Endothelial cell (in vitro differentiated cells): ENCODE measurements around the gene GSE1. TPM values are rescaled to one million over a fixed set of nuclear protein-coding genes. Genes with fewer than 3 reads are reported as not detected.

ENCODE experiments used
- DNase-seq: peaks from one replicate; pipeline ENCODE4 v3.0.0; 2021; ENCODE audit warnings: low spot score
- H3K27ac Mint-ChIP-seq: one replicate; pipeline ENCODE4 v1.8.0; 2021; ENCODE audit warnings: mixed read lengths, inconsistent platforms; ENCODE audit not compliant: unreplicated experiment
- H3K27me3 Mint-ChIP-seq: one replicate; pipeline ENCODE4 v1.8.0; 2021; ENCODE audit warnings: mild to moderate bottlenecking, moderate library complexity, mixed read lengths, inconsistent platforms; ENCODE audit not compliant: unreplicated experiment
- H3K36me3 Mint-ChIP-seq: one replicate; pipeline ENCODE4 v1.8.0; 2021; ENCODE audit warnings: mild to moderate bottlenecking, low read depth, mixed read lengths, inconsistent platforms; ENCODE audit not compliant: unreplicated experiment
- H3K4me1 Mint-ChIP-seq: one replicate; pipeline ENCODE4 v1.8.0; 2021; ENCODE audit warnings: mild to moderate bottlenecking, mixed read lengths, inconsistent platforms; ENCODE audit not compliant: unreplicated experiment
- H3K4me3 Mint-ChIP-seq: one replicate; pipeline ENCODE4 v1.8.0; 2021; ENCODE audit warnings: mild to moderate bottlenecking, mixed read lengths, inconsistent platforms; ENCODE audit not compliant: unreplicated experiment
- H3K9me3 Mint-ChIP-seq: one replicate; pipeline ENCODE4 v1.8.0; 2021; ENCODE audit warnings: mixed read lengths, inconsistent platforms; ENCODE audit not compliant: unreplicated experiment
- total RNA-seq: library from RNA; stranded (reverse); fragmentation: NEBNext Ultra II Directional; extraction: Animal tissue kit (Norgen Biotek cat#: 25700); gene quantifications from one replicate; pipeline ENCODE4 v1.2.1, GENCODE V29; 2021; ENCODE audit not compliant: unreplicated experiment
- TF ChIP-seq, protein P1 (sequence below): fragments of 200-600 bp; sonication (generic); IDR thresholded peaks from one replicate; pipeline ENCODE4 v1.5.0; 2021; ENCODE audit warnings: antibody characterized with exemption; ENCODE audit not compliant: unreplicated experiment

The GSE1 gene
- total RNA-seq, 1 donor from 2014 or later, result 23.9 TPM

DNA sequence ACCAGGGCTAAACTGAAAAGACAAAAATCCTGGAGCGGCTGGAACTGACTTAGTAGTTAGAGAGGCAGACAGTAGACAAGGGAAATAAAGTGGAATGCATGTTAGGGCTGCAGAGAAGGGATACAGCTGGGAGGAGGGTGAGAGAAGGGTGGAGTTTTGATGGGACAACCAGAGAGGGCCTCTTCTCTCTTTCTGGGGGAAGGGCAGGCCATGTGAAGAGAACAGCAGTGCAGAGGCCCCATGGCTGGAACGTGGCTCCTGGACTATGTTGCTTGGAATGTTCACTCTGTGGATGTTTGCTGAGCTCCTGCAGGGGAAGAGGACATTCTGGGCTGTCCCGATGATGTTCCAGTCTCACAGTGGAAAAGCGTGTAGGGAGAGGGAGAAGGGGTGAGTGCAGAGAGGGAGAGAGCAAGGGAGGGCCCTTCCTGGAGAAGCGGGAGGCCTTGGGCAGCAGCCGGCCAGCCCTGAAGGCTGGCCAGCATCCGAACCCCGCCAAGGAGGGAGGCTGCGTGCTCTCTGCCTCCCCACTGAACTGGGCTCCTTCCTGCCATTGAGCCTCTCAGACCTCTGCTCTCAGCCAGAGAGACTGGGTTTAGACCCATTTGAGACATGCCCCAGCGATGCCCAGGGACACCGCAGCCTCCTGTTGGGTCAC, 33.1 kb upstream of the GSE1 start:
- no peak for DNase-seq
- TF ChIP-seq, protein P1, sequence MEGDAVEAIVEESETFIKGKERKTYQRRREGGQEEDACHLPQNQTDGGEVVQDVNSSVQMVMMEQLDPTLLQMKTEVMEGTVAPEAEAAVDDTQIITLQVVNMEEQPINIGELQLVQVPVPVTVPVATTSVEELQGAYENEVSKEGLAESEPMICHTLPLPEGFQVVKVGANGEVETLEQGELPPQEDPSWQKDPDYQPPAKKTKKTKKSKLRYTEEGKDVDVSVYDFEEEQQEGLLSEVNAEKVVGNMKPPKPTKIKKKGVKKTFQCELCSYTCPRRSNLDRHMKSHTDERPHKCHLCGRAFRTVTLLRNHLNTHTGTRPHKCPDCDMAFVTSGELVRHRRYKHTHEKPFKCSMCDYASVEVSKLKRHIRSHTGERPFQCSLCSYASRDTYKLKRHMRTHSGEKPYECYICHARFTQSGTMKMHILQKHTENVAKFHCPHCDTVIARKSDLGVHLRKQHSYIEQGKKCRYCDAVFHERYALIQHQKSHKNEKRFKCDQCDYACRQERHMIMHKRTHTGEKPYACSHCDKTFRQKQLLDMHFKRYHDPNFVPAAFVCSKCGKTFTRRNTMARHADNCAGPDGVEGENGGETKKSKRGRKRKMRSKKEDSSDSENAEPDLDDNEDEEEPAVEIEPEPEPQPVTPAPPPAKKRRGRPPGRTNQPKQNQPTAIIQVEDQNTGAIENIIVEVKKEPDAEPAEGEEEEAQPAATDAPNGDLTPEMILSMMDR, result no peak
- H3K27me3 Mint-ChIP-seq, result peaks cover 16% of the 10 kb centered on the region
- H3K4me1 Mint-ChIP-seq, result peaks cover 30% of the 10 kb centered on the region
- H3K36me3 Mint-ChIP-seq, result peaks cover 3% of the 10 kb centered on the region
- peak overlapping the region; percentile 44 for H3K27ac Mint-ChIP-seq
- H3K9me3 Mint-ChIP-seq, result no peaks in the 10 kb centered on the region
- no peak overlapping the region for H3K4me3 Mint-ChIP-seq

DNA sequence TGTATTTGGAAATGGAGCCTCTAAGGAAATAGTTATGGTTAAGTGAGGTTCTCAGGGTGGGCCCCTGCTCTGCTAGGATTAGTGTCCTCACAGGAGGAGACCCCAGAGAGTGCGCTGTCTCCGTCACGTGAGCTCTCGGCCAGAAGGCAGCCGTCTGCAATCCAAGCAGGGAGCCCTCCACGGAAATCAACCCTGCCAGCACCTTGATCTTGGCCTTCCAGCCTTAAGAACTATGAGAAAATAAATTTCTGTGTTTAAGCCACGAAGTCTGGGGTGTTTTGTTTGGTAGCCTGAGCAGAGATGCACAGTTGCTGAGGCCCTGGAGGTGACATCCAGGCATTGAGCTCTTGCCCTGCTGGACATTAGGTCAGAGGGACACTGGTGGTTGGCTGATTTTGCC, 32.4 kb upstream of the GSE1 start:
- no peak overlapping the region for H3K27ac Mint-ChIP-seq
- H3K4me1 Mint-ChIP-seq, result peaks cover 24% of the 10 kb centered on the region
- H3K36me3 Mint-ChIP-seq, result peaks cover 3% of the 10 kb centered on the region
- peaks cover 16% of the 10 kb centered on the region for H3K27me3 Mint-ChIP-seq
- H3K4me3 Mint-ChIP-seq, result no peak overlapping the region
- no peak for DNase-seq
- TF ChIP-seq, protein P1, result no peak
- no peaks in the 10 kb centered on the region for H3K9me3 Mint-ChIP-seq

DNA sequence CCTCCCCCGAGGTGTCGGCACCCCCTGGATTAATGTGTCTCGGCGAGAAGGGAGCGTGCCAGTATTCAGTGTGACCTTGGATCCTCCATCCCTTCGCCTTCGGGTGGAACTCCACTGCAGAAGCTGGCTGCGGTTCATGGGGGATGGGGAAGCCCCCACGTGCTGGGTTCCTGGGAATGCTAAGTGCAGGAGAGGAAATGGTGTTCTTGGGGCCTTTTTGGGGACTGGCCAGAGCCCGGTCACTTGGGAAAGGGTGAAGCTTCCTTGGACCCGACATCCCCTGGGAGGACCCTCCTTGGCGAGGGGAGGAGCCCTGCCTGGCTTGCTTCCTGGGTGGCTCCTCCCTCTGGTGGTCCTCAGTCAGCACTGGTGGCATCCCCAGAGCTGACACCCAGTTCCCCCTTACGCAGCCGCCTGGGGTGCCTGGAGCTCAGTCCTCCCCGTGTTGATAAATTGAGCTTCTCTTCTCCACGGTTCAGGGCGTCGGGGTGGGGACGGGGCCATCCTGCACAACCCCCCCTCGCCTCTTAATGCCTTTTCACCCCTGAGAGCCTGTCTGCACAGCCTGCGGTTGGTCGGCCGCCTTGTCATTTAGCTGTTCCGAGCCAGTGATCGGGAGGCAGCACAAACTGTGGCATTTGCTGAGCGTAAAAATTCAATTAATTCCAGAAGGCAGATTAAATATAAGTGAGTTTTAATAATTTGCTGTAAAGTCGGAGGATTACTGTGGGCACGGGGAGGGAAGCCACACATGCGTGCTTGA, 30.7 kb upstream of the GSE1 start:
- Mint-ChIP-seq H3K27ac (no peak overlapping the region), H3K27me3 (peaks cover 16% of the 10 kb centered on the region), H3K36me3 (peaks cover 3% of the 10 kb centered on the region), H3K4me3 (no peak overlapping the region), H3K9me3 (no peaks in the 10 kb centered on the region), H3K4me1 (peaks cover 16% of the 10 kb centered on the region)
- TF ChIP-seq, protein P1, result no peak
- DNase-seq, result no peak

DNA sequence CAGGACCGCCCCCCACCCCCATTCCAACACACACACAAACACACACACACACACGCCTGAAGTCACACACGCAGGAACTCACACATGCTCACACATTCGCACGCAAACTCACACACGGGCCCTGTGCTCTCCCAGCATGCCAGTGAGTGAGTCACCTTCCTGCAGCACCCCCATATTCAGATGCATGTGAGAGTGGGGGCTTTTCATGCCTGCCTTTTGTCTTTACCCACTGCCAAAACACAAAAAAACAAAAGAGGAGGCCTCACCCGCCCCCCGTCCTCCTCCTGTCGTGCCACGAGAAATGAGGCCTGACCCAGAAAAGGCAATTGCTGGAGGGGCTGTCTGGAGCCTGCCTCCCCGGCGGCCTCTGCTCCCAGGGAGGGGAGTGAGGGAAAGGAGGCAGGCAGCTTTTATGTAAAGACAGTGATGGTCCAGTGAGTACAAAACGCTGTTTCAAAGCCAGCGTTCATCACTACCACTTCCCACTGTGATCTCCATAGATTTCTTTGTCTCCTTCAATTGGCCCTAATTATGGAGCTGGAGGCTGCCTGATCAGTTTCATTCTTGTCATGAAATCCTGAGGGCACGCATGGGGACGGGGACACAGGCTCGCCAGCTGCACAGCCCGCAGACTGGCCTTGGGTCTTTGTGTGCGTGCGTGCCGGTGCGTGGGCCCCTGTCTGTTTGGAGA, 29.5 kb upstream of the GSE1 start:
- TF ChIP-seq, protein P1, result no peak
- Mint-ChIP-seq H3K27ac (no peak overlapping the region), H3K9me3 (no peaks in the 10 kb centered on the region), H3K27me3 (peaks cover 12% of the 10 kb centered on the region), H3K4me3 (no peak overlapping the region), H3K36me3 (peaks cover 3% of the 10 kb centered on the region), H3K4me1 (peaks cover 16% of the 10 kb centered on the region)
- DNase-seq, result no peak
